CD4-positive, alpha-beta T cell treated with Interleukin-1 beta for 1 hour (primary cell): Measurements from ENCODE around the gene ANKHD1.

Experiments used
- DNase-seq, 2 donors: peaks; one replicate each; pipeline ENCODE4 v3.0.0-alpha.2; 2020 to 2022

ANKHD1 gene

DNA sequence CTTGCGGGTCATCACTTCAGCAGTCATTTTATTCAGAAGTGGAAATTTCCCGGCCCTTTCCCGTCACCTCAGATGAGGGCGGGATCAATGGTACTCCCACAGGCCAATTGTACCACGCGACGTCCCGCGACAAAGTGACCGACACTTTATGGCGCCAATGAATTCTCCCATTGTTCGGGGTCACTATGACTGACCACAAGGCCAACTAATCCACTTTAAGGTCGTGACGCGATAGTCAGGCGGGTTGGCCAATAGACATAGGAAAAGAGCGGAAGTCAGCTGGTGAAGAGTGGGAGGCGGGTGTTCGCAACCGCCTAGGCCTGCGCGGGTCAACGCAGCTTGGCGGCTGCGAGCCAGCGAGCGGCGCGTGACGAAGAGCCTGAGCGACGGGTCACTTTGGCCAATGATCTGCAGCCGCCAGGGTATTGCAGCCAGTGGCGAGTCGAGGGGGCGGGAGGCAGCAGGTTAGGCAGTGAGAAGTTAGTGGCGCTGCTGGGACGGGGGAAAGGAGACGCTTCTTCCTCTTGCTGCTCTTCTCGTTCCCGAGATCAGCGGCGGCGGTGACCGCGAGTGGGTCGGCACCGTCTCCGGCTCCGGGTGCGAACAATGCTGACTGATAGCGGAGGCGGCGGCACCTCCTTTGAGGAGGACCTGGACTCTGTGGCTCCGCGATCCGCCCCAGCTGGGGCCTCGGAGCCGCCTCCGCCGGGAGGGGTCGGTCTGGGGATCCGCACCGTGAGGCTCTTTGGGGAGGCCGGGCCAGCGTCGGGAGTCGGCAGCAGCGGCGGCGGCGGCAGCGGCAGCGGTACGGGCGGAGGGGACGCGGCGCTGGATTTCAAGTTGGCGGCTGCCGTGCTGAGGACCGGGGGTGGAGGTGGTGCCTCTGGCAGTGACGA is at the start of gene ANKHD1:
TSS of gene ANKHD1 (plus strand) at position 472 of the 896 bp plus-strand sequence. CDS start at position 607, 135 bp downstream.
- DNase-seq, result peak; percentile 99

- no peak for DNase-seq
Measured at GRCh38 chr5:140355546-140355945, 46.1 kb upstream of the ANKHD1 start.

DNA sequence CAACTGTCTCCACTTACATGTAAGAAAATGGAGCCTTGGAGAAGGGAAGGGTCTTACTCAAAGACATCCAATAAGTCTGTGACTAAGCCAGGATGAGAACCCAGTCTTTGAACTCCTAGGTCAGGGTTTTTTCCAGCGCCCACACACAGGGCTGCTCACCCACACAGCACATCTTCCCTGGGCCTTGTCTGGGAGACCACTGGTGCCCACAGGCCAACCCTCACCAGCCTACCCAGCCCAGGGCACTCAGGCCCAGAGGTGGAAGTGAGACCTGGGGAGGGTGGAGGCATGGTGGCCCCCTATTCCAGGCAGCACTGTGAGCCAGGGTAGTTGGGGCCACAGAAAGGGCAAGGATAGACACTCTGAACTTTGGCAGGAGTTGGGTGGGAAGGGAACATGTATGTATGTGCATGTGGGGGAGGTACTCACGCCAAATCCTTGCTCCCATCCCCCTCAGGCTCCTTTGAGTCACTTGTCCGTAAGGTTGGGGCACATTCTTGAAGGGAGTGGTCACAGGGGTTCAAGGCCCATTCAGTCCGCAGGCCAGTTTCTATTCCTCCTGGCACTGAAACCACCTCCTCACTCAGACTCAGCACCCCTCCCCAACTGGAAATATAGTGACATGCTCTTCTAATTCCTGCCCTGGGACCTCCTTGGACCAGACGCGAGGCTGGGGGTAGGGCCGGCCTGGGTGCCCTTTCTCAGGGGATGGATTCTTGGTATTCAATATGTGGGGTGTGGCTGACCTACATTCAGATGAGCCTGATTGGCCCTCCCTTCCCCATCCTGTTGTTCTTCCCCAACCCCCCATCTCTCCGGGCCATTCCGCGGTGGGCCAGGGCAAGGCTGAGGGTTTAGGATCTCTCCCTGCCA is 44.5 kb upstream of the ANKHD1 start:
- DNase-seq, result no peak

DNA sequence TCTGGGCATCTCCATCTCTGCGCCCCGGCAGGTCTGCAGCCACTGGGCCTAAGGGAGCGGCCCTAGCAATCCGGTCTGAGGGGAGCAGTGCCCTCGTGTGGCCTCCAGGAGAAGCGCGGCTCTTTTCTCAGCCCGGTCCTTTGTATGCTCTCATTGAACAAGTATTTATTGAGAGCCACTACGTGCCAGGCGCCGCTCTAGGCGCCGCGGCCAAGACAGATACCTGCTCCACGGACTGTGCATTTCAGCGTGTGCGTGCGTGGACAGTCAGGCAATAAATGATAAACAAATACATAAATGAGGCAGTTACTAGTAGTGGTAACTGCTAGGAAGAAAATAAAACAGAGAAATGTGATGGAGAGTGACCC is 43.9 kb upstream of the ANKHD1 start:
- peak; percentile 78 to 80 for DNase-seq

- no peak for DNase-seq
Measured at GRCh38 chr5:140358738-140359310, 42.8 kb upstream of the ANKHD1 start.

GRCh38 chr5:140360101-140360500 is 41.5 kb upstream of the ANKHD1 start, which contains the start of gene SLC4A9:
TSS of gene SLC4A9 (plus strand) at chr5:140360194. CDS start at chr5:140360237, 43 bp downstream.
- DNase-seq, result no peak

DNA sequence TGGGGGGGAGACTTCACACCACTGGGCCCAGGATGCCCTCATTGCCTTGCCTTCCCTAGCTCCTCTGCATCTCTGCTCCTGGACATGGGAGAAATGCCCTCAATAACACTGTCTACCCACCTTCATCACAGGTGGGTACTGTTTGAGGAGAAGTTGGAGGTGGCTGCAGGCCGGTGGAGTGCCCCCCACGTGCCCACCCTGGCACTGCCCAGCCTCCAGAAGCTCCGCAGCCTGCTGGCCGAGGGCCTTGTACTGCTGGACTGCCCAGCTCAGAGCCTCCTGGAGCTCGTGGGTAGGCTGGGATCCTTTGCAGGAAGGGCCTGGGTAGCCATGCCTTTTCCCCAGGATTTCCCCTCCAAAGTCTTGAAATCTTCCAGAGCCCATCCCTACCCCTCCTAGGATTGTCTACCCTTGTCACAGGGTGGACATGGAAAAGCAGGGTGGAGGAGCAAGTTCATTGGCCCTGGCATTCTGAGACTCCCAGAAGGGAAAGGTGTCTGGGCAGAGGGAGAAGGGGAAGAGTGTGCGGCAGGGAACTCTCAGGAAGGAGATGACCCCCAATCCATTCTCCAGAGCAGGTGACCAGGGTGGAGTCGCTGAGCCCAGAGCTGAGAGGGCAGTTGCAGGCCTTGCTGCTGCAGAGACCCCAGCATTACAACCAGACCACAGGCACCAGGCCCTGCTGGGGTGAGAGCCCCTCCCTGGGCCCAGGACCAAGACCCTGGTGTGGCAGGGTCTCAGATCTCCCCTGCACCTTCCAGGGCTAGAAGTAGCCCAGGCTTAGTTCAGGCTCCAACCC is 40.8 kb upstream of the ANKHD1 start:
- no peak for DNase-seq

DNA sequence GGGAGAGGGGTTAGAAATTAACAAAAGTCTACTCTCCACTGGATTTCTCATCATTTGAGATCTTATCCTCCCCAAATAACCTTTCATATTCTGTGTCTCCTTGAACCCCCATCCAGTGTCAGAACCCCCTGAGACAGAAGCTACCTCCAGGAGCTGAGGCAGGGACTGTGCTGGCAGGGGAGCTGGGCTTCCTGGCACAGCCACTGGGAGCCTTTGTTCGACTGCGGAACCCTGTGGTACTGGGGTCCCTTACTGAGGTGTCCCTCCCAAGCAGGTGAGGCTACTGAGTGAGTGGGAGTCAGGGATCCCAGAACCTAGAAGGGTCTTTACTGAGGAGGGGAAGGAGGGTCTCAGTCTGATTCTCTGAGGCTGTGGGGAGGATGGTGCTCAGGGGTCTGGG is 39.7 kb upstream of the ANKHD1 start:
- no peak for DNase-seq

GRCh38 chr5:140362311-140362710 is 39.3 kb upstream of the ANKHD1 start:
- DNase-seq, result no peak

DNA sequence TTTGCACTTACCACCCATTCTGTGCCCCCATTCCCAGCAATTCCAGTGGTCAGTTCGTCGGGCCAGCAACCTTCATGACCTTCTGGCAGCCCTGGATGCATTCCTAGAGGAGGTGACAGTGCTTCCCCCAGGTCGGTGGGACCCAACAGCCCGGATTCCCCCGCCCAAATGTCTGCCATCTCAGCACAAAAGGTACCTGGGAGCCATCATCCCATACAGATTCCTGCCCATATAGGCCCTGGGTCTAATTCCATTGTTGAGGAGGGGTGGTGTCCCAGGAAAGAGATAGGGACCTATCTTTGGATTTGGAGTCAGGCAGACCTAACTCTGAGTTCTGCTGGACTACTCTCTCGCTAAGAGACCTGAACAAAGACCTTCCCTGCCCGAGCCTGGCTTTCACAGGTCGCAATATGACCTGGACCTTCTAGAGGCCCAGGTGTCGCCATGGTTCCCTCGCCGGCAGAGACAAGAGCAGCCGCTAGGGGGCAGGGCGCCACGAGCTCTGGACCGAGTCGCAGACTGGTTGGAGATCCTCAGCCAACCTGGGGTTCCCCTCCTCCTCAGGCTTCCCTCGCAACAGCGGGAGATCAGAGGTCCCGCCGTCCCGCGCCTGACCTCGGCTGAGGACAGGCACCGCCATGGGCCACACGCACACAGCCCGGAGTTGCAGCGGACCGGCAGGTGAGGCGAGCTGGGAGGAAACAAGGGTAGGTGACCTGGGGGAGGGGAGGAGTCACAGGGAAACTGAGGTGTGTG is 38.6 kb upstream of the ANKHD1 start:
- DNase-seq, result peak; percentile 77 to 83

DNA sequence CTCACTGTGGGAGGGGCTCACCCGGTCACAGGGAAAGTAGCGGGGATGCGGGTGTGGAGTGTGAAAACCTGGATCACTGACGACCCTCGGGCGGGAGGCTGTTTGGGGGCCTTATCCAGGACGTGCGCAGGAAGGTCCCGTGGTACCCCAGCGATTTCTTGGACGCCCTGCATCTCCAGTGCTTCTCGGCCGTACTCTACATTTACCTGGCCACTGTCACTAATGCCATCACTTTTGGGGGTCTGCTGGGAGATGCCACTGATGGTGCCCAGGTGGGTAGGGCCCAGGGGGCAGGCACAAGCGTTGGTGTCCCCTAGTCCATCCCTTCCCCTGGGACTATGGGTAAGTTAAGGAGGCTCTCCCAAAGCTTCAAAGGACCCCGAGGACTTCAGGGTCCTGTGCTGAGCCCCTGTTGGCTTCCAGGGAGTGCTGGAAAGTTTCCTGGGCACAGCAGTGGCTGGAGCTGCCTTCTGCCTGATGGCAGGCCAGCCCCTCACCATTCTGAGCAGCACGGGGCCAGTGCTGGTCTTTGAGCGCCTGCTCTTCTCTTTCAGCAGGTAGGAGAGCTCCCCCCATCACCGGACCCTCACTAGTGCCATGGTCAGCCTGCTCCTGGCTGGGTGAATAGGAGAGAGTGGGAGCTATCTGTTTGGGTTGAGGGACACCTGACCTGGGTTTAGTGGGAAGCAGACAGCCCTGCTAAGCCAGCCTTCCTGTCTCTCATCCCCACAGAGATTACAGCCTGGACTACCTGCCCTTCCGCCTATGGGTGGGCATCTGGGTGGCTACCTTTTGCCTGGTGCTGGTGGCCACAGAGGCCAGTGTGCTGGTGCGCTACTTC is 37.8 kb upstream of the ANKHD1 start:
- DNase-seq, result no peak

- DNase-seq, result no peak
Measured at GRCh38 chr5:140364472-140364765, 37.2 kb upstream of the ANKHD1 start.

DNA sequence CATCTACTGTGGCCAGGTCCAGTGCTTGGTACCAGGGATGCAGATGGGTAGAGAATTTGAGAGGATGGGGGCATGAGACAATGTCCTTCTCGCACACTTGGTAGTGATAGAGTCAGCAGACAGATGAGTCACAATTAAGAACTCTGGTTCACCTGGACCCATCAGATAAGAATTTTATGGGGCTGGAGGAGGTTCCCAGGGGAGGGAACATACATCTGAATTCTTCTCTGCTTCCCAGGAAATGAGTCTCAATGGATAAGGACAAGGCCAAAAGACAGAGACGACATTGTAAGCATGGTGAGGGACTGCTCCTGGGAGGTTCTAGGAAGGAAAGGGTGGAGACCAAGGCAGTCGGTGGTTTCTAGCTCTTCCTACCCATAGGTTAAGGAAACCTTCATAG is 36.4 kb upstream of the ANKHD1 start:
- no peak for DNase-seq

DNA sequence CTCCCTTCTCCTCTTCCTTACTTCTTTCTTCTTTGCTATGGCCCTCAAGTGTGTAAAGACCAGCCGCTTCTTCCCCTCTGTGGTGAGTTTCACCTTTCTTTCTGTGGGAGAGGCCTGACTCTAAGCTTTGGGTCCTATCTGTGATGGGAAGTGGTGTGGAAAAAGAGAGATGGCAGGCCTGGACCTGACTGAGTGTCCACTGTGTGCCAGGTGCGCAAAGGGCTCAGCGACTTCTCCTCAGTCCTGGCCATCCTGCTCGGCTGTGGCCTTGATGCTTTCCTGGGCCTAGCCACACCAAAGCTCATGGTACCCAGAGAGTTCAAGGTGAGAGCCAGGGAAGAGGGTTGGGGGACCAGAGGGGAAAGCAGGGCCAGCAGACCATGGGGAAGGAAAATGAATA is 35.7 kb upstream of the ANKHD1 start:
- DNase-seq, result no peak

GRCh38 chr5:140366589-140367255 is 34.9 kb upstream of the ANKHD1 start:
- DNase-seq, result no peak

DNA sequence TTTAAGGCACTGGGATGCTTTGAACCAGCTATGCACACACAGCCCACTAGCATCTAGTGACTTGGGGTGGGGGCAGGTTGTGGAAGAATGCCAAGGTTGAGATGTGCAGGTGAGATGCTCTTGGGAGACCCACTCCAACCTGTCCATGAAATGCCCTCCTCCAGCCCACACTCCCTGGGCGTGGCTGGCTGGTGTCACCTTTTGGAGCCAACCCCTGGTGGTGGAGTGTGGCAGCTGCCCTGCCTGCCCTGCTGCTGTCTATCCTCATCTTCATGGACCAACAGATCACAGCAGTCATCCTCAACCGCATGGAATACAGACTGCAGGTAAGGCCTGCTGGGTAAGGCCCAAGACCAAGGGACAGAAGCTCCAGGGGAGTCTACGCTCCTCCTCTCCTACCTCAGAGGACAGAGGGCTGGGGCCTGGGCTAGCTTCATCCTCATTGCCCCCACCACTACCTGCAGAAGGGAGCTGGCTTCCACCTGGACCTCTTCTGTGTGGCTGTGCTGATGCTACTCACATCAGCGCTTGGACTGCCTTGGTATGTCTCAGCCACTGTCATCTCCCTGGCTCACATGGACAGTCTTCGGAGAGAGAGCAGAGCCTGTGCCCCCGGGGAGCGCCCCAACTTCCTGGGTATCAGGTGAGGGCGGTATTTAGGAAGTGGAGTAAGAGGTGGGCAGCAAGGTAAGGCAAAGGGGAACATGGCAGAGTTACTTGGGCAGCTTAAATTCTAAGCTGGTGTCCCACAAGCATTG is 34.2 kb upstream of the ANKHD1 start:
- DNase-seq, result no peak

GRCh38 chr5:140371356-140372151 is 30.1 kb upstream of the ANKHD1 start:
- DNase-seq, result no peak

- peak; percentile 30 to 54 for DNase-seq
Measured at GRCh38 chr5:140372971-140373487, 28.6 kb upstream of the ANKHD1 start.
